DOHH2 (cell line): ENCODE data around the gene RHO.

Experiments
- H3F3A ChIP-seq: fragments of 200-600 bp; sonication (generic), shearing (Covaris generic); 2 replicates; pipeline ENCODE4 v1.6.0; 2016; ENCODE audit warnings: antibody characterized with exemption, mild to moderate bottlenecking; ENCODE audit not compliant: control insufficient read depth, insufficient read depth
- H3K27ac ChIP-seq: fragments of 200-600 bp; sonication (generic); 2 replicates; pipeline ENCODE4 v1.5.1; 2014; ENCODE audit warnings: low read depth, mild to moderate bottlenecking, low read length, moderate library complexity
- H3K27me3 ChIP-seq: fragments of 200-600 bp; sonication (generic); 2 replicates; pipeline ENCODE4 v1.6.1; 2014; ENCODE audit warnings: mild to moderate bottlenecking, low read length, mixed read lengths; ENCODE audit not compliant: control insufficient read depth
- H3K36me3 ChIP-seq: fragments of 200-600 bp; sonication (generic); 2 replicates; pipeline ENCODE4 v1.6.1; 2014; ENCODE audit warnings: mild to moderate bottlenecking, low read length, moderate library complexity, mixed read lengths; ENCODE audit not compliant: control insufficient read depth
- H3K4me1 ChIP-seq: fragments of 200-600 bp; sonication (generic); 2 replicates; pipeline ENCODE4 v1.6.1; 2014; ENCODE audit warnings: mild to moderate bottlenecking, low read length, mixed read lengths; ENCODE audit not compliant: control insufficient read depth
- H3K4me2 ChIP-seq: fragments of 200-600 bp; sonication (generic); 2 replicates; pipeline ENCODE4 v1.6.0; 2014; ENCODE audit warnings: mild to moderate bottlenecking, low read length, moderate library complexity
- H3K4me3 ChIP-seq: fragments of 200-600 bp; sonication (generic); 2 replicates; pipeline ENCODE4 v1.5.1; 2014; ENCODE audit warnings: mild to moderate bottlenecking, low read length, mixed read lengths
- H3K79me2 ChIP-seq: fragments of 200-600 bp; sonication (generic); 2 replicates; pipeline ENCODE4 v1.6.1; 2014; ENCODE audit warnings: mild to moderate bottlenecking, low read length, mixed read lengths; ENCODE audit not compliant: control insufficient read depth
- H3K9me2 ChIP-seq: fragments of 200-600 bp; sonication (generic); replicated peaks from 2 replicates; pipeline ENCODE4 v1.6.1; 2014; ENCODE audit warnings: mild to moderate bottlenecking, low read length, mixed read lengths; ENCODE audit not compliant: control insufficient read depth
- H3K9me3 ChIP-seq: fragments of 200-600 bp; sonication (generic); 2 replicates; pipeline ENCODE4 v1.6.1; 2014; ENCODE audit warnings: antibody characterized with exemption, low read length, mixed read lengths; ENCODE audit not compliant: control insufficient read depth, insufficient read depth
- H4K20me1 ChIP-seq: fragments of 200-600 bp; sonication (generic); 2 replicates; pipeline ENCODE4 v1.6.0; 2014; ENCODE audit warnings: low read depth, mild to moderate bottlenecking, antibody characterized with exemption, low read length, moderate library complexity; ENCODE audit not compliant: control insufficient read depth, insufficient read depth
- CTCF ChIP-seq: fragments of 200-600 bp; sonication (generic); IDR thresholded peaks from one replicate; pipeline ENCODE4 v1.5.1; 2014; ENCODE audit warnings: antibody characterized with exemption, mild to moderate bottlenecking, low read depth, low read length; ENCODE audit not compliant: poor library complexity, severe bottlenecking
- EZH2phosphoT487 ChIP-seq: fragments of 200-600 bp; sonication (generic); IDR thresholded peaks from 2 replicates; pipeline ENCODE4 v1.6.1; 2017; ENCODE audit warnings: borderline replicate concordance, mild to moderate bottlenecking, antibody characterized with exemption, low read length, moderate library complexity, mixed read lengths

RHO gene

GRCh38 chr3:129530821-129531220 is 2.4 kb downstream of the RHO start:
- Histone ChIP-seq H3K4me3 (no peak overlapping the region), H3K27me3 (no peaks in the 10 kb centered on the region), H3K9me2 (no peaks in the 10 kb centered on the region), H3K9me3 (no peaks in the 10 kb centered on the region), H3K27ac (no peak overlapping the region), H4K20me1 (no peaks in the 10 kb centered on the region), H3K36me3 (no peaks in the 10 kb centered on the region), H3F3A (no peaks in the 10 kb centered on the region), H3K4me1 (peaks cover 8% of the 10 kb centered on the region), H3K79me2 (no peaks in the 10 kb centered on the region), H3K4me2 (no peak overlapping the region)
- no peak for TF ChIP-seq CTCF
- no peak for TF ChIP-seq EZH2phosphoT487

- TF ChIP-seq EZH2phosphoT487, result no peak
- no peak for TF ChIP-seq CTCF
- Histone ChIP-seq H3K27me3 (peaks cover 3% of the 10 kb centered on the region; the same call in 1 of the 2 replicates), H3F3A (no peaks in the 10 kb centered on the region), H3K9me2 (no peaks in the 10 kb centered on the region), H3K4me3 (no peak overlapping the region), H3K4me2 (no peak overlapping the region), H3K9me3 (no peaks in the 10 kb centered on the region), H3K36me3 (no peaks in the 10 kb centered on the region), H3K4me1 (no peaks in the 10 kb centered on the region), H3K79me2 (no peaks in the 10 kb centered on the region), H3K27ac (no peak overlapping the region), H4K20me1 (no peaks in the 10 kb centered on the region)
Observed at GRCh38 chr3:129531699-129532098, 3.3 kb downstream of the RHO start.

- no peaks in the 10 kb centered on the region for H3K9me3 ChIP-seq
- H3K36me3 ChIP-seq, result no peaks in the 10 kb centered on the region
- no peaks in the 10 kb centered on the region for H3F3A ChIP-seq
- no peaks in the 10 kb centered on the region for H3K79me2 ChIP-seq
- no peak overlapping the region for H3K4me2 ChIP-seq
- no peaks in the 10 kb centered on the region for H3K9me2 ChIP-seq
- no peak overlapping the region for H3K4me3 ChIP-seq
- H3K27ac ChIP-seq, result no peak overlapping the region
- no peaks in the 10 kb centered on the region for H3K4me1 ChIP-seq
- no peaks in the 10 kb centered on the region for H4K20me1 ChIP-seq
- TF ChIP-seq CTCF, result no peak
- no peak for TF ChIP-seq EZH2phosphoT487
- H3K27me3 ChIP-seq, result peaks cover 3% of the 10 kb centered on the region; the same call in 1 of the 2 replicates
Observed at GRCh38 chr3:129532261-129532660, 3.8 kb downstream of the RHO start.
